H1 (cell line): Measurements from ENCODE around the gene IRF3. TPM values are rescaled to one million over a fixed set of nuclear protein-coding genes. Genes with fewer than 3 reads are reported as not detected.

Source experiments
- BRCA1 ChIP-seq: IDR thresholded peaks from 2 replicates; pipeline ENCODE4 v1.6.1; 2012; ENCODE audit warnings: low read depth, low read length, improper control_type of control experiment
- CBX5 ChIP-seq: fragments of 300-800, 300-1000 bp; sonication (generic); IDR thresholded peaks from 2 replicates; pipeline ENCODE4 v1.7.1; 2016; ENCODE audit warnings: antibody characterized with exemption, low read length, low read depth
- EGR1 ChIP-seq: IDR thresholded peaks from 2 replicates; pipeline ENCODE4 v1.6.1; 2011; ENCODE audit warnings: low read depth, low read length, borderline replicate concordance
- NRF1 ChIP-seq: IDR thresholded peaks from 2 replicates; pipeline ENCODE4 v1.6.1; 2011; ENCODE audit warnings: mild to moderate bottlenecking, low read depth, low read length, improper control_type of control experiment
- RBBP5 ChIP-seq: IDR thresholded peaks from 2 replicates; pipeline ENCODE4 v1.7.1; 2012; ENCODE audit warnings: low read depth, mild to moderate bottlenecking, inconsistent platforms, low read length, moderate library complexity, borderline replicate concordance
- TEAD4 ChIP-seq: IDR thresholded peaks from 2 replicates; pipeline ENCODE4 v1.6.1; 2012; ENCODE audit warnings: low read depth, low read length, inconsistent platforms, mixed read lengths
- polyA plus RNA-seq, 7 experiments: library from polyadenylated mRNA; depleted of rRNA in 3 of 7; stranded (reverse) in 5 of 7; unstranded in 2 of 7; fragments of >200 nt in 5 of 7; fragments of 200-250 nt in 2 of 7; gene quantifications; 1 replicate in 5 of 7; 2 replicates in 1 of 7; 4 replicates in 1 of 7; pipeline versions ENCODE4 v1.2.1 to v1.2.3, GENCODE V29; 2011 to 2013; ENCODE audit warnings: missing spikeins in 2 of 7, mixed read lengths in 2 of 7
- total RNA-seq: library from RNA; stranded (reverse); fragmentation: NEBNext Ultra II Directional; extraction: Animal tissue kit (Norgen Biotek cat#: 25700); gene quantifications from 2 replicates; pipeline ENCODE4 v1.2.1, GENCODE V29; 2021

IRF3 gene
- total and polyA plus RNA-seq, 2 of the 8 experiments (the other 6 are each of a cell fraction or from before 2014, with no cell fraction given) = 103 to 114 TPM

- TF ChIP-seq EGR1 (no peak), TEAD4 (no peak), BRCA1 (no peak), NRF1 (no peak), CBX5 (no peak), RBBP5 (no peak; the same call in 1 of the 2 replicates)
- TF ChIP-seq, all 59 proteins: peak for 13
Observed at GRCh38 chr19:49672131-49672919, 6.7 kb upstream of the IRF3 start (continued).
